Fibroblast of mammary gland (primary cell): ENCODE measurements around the gene TUT4.

Source experiments
- DNase-seq: peaks from one replicate; pipeline ENCODE4 v3.0.0-alpha.2; 2010; ENCODE audit warnings: low read depth
- H3K4me3 ChIP-seq: 2 replicates; pipeline ENCODE4 v1.5.1; 2011; ENCODE audit warnings: low read depth, mild to moderate bottlenecking, low read length, moderate library complexity; ENCODE audit not compliant: control insufficient read depth
- CTCF ChIP-seq: conservative IDR thresholded peaks from 2 replicates; pipeline ENCODE4 v1.5.1; 2011; ENCODE audit warnings: low read depth, low read length, inconsistent platforms; ENCODE audit not compliant: control insufficient read depth, insufficient read depth

TUT4 gene

DNA sequence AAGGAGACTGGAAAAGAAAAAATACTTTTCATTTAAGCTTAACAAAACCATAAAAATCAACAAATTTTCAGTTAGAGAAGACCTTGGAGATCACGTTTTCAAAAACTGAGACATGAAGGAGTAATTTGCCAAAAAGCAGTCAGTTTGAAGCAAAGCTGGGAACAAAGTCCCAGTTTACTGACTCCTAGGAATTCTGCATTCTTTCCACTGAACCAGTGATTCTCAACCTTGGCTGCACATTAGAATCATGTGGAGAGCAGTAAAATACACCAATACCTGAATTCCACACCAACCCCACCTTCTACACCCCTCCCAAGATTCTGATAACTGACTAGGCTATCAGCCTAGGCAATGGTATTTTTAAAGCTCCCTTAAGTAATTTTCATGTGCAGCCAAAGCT lies 75.0 kb downstream of the TUT4 start:
- TF ChIP-seq CTCF, result no peak
- H3K4me3 ChIP-seq, result no peak overlapping the region
- DNase-seq, result no peak

DNA sequence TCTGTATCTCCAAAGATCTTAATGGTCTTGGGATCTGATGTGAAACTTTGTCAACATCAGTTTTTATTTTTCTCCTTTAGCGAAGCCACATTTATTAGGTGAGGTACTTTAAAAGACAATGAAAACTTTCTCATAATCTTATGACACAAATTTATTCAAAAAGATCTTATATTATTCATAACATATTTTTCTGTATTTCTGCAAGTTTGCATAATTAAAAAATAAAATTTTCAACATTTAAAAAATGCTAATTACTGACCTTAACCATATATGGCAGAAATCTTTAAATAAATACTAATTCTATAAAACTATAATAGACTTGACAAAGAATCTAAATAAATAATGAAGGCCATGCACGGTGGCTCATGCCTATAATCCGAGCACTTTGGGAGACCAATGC lies 75.9 kb downstream of the TUT4 start:
- no peak overlapping the region for H3K4me3 ChIP-seq
- no peak for DNase-seq
- no peak for TF ChIP-seq CTCF

DNA sequence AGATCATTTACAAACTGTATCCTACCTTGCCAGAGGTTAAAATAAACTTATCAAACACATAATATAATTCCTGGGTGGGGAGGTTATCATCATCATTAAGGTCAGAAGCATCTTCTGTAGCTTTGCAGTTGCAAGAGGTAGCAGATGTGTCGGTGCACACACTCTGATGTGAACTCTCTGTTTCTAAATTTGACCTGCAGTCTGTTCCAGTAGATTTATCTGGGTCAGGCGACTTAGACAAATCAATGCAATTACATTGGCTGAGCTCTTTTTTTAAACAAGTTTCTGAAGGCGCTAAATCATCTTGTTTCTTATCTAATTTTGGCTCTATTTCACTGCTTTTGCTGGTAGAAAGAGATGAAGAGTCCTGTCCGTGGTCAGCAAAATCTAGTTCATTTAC lies 78.1 kb downstream of the TUT4 start:
- TF ChIP-seq CTCF, result no peak
- H3K4me3 ChIP-seq, result no peak overlapping the region
- no peak for DNase-seq

GRCh38 chr1:52473039-52473438 lies 79.9 kb downstream of the TUT4 start:
- DNase-seq, result no peak
- TF ChIP-seq CTCF, result no peak
- no peak overlapping the region for H3K4me3 ChIP-seq

DNA sequence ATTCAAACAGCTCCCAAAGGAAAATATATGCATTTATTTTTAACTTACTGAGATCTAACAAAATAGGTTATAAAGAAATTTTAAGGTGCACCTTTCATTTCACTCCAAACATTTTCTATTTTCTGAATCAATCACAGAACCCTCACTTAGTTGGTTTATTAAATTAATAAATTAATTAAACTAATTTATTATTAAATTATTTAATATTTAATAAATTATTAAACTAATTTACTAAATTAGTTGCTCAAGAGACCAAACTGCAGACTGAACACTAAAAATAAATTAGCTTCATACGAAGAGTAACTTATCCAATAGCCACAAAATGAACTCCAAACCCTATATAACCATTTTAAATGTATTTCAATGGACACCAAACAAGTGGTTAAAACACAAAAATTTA lies 80.5 kb downstream of the TUT4 start:
- no peak for TF ChIP-seq CTCF
- no peak for DNase-seq
- H3K4me3 ChIP-seq, result no peak overlapping the region

DNA sequence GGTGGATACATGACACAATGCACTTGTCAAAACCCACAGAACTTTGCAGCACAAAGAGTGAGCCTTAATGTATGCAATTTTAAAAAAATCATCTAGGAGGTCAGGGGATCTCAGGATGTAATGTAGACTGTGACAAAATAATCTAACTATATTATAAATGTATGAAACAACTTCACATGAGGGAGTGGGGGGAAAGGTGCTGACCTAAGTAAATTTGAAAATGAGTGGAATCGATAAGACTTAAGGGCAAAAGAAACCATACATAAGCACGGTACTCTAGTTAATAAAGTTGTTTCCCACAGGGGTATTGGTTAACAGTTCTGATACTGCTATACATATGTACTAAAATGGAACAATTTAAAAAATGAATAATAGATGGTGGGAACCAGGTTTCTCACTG lies 83.8 kb downstream of the TUT4 start:
- H3K4me3 ChIP-seq, result no peak overlapping the region
- DNase-seq, result no peak
- no peak for TF ChIP-seq CTCF

GRCh38 chr1:52463891-52464290 lies 89.0 kb downstream of the TUT4 start:
- no peak for DNase-seq
- no peak overlapping the region for H3K4me3 ChIP-seq
- TF ChIP-seq CTCF, result no peak
